ENCODE measurements around the gene ATXN2L. TPM values are rescaled to one million over a fixed set of nuclear protein-coding genes. Genes with fewer than 3 reads are reported as not detected.
A peak's percentile ranks its signal among the peaks of the same experiment; 100 is the strongest.

ATXN2L gene
- total and polyA plus RNA-seq, 9 donors = 27.1 to 107 (median 85.5) TPM

GRCh38 chr16:28883221-28883996 lies 60.6 kb downstream of the ATXN2L start:
- 56% methylated on average over 16 of the region's 25 CpGs for WGBS (ENCODE audit: insufficient coverage)

GRCh38 chr16:28884045-28884444 lies 61.2 kb downstream of the ATXN2L start:
- H3K27ac ChIP-seq (ENCODE audit: low read length) = peak overlapping the region; percentile 90
- 88% methylated on average over 6 of the region's 6 CpGs for whole genome bisulfite sequencing (ENCODE audit: insufficient coverage)
- H3K4me3 ChIP-seq (ENCODE audit: low read length) = no peak overlapping the region

More at GRCh38 chr16:28883221-28883996, 60.6 kb downstream of the ATXN2L start:
- Histone ChIP-seq H3K4me3 (ENCODE audit: low read length) (peak overlapping the region; percentile 21), H3K36me3 (ENCODE audit: control insufficient read depth, insufficient read depth, low read length) (peaks cover 47% of the 10 kb centered on the region), H3K27ac (ENCODE audit: low read length) (peak overlapping the region; percentile 90), H3K4me1 (ENCODE audit: control insufficient read depth, insufficient read depth, low read length) (peaks cover 38% of the 10 kb centered on the region), H3K27me3 (ENCODE audit: control insufficient read depth, insufficient read depth, low read length) (peaks cover 10% of the 10 kb centered on the region), H3K9me3 (replicated peaks; ENCODE audit: control insufficient read depth, low read depth, low read length) (no peaks in the 10 kb centered on the region)
- no peak for DNase-seq

More at GRCh38 chr16:28884045-28884444, 61.2 kb downstream of the ATXN2L start:
- no peak for DNase-seq
- peaks cover 53% of the 10 kb centered on the region for H3K36me3 ChIP-seq (ENCODE audit: control insufficient read depth, insufficient read depth, low read length)
- peaks cover 10% of the 10 kb centered on the region for H3K27me3 ChIP-seq (ENCODE audit: control insufficient read depth, insufficient read depth, low read length)
- no peaks in the 10 kb centered on the region for H3K9me3 ChIP-seq (replicated peaks; ENCODE audit: control insufficient read depth, low read depth, low read length)
- peaks cover 37% of the 10 kb centered on the region for H3K4me1 ChIP-seq (ENCODE audit: control insufficient read depth, insufficient read depth, low read length)

Other genes with a start within 250 kb of the ATXN2L start
- 0.58 TPM for gene SULT1A2, start 225.9 kb upstream of the ATXN2L start, total RNA-seq
- 1 to 10 TPM in 2 of 8 donors, under 1 TPM in 6; 0.43 to 1.1 (median 0.92) TPM for gene SULT1A2, start 225.9 kb upstream of the ATXN2L start, polyA plus RNA-seq (ENCODE audit: insufficient read depth in 1 of 8, insufficient read length in 8 of 8, low replicate concordance in 1 of 8)
- gene SULT1A1, start 213.0 kb upstream of the ATXN2L start, total RNA-seq = 32.3 TPM
- gene SULT1A1, start 213.0 kb upstream of the ATXN2L start, polyA plus RNA-seq (ENCODE audit: insufficient read depth in 1 of 8, insufficient read length in 8 of 8, low replicate concordance in 1 of 8) = 10 to 100 TPM in 6 of 8 donors, 1 to 10 TPM in 2; 5.9 to 27.4 (median 13.1) TPM
- gene NPIPB8, start 184.9 kb upstream of the ATXN2L start, total RNA-seq = 0.71 TPM
- 1 to 10 TPM in 1 of 8 donors, under 1 TPM in 6, not detected in 1; 0.06 to 1.4 (median 0.55) TPM for gene NPIPB8, start 184.9 kb upstream of the ATXN2L start, polyA plus RNA-seq (ENCODE audit: insufficient read depth in 1 of 8, insufficient read length in 8 of 8, low replicate concordance in 1 of 8)
- 364 TPM for gene EIF3C, start 111.5 kb upstream of the ATXN2L start, total RNA-seq
- 100 to 1,000 TPM; 242 to 462 (median 336) TPM for gene EIF3C, start 111.5 kb upstream of the ATXN2L start, polyA plus RNA-seq (ENCODE audit: insufficient read depth in 1 of 8, insufficient read length in 8 of 8, low replicate concordance in 1 of 8)
- gene NPIPB9, start 71.2 kb upstream of the ATXN2L start, total RNA-seq = 1.2 TPM
- 1 to 10 TPM in 3 of 8 donors, under 1 TPM in 5; 0.49 to 2.8 (median 0.85) TPM for gene NPIPB9, start 71.2 kb upstream of the ATXN2L start, polyA plus RNA-seq (ENCODE audit: insufficient read depth in 1 of 8, insufficient read length in 8 of 8, low replicate concordance in 1 of 8)
- 87.9 TPM for gene TUFM, start 23.3 kb downstream of the ATXN2L start, total RNA-seq
- 100 to 1,000 TPM; 151 to 193 (median 163) TPM for gene TUFM, start 23.3 kb downstream of the ATXN2L start, polyA plus RNA-seq (ENCODE audit: insufficient read depth in 1 of 8, insufficient read length in 8 of 8, low replicate concordance in 1 of 8)
- 22.3 TPM for gene SH2B1, start 40.8 kb downstream of the ATXN2L start, total RNA-seq
- 10 to 100 TPM; 33.6 to 55.8 (median 47.6) TPM for gene SH2B1, start 40.8 kb downstream of the ATXN2L start, polyA plus RNA-seq (ENCODE audit: insufficient read depth in 1 of 8, insufficient read length in 8 of 8, low replicate concordance in 1 of 8)
- gene ATP2A1, start 55.5 kb downstream of the ATXN2L start, total RNA-seq = 280 TPM
- gene ATP2A1, start 55.5 kb downstream of the ATXN2L start, polyA plus RNA-seq (ENCODE audit: insufficient read depth in 1 of 8, insufficient read length in 8 of 8, low replicate concordance in 1 of 8) = 100 to 1,000 TPM; 168 to 587 (median 468) TPM
- gene RABEP2, start 102.2 kb downstream of the ATXN2L start, total RNA-seq = 11.6 TPM
- 10 to 100 TPM; 13.1 to 19.3 (median 15.5) TPM for gene RABEP2, start 102.2 kb downstream of the ATXN2L start, polyA plus RNA-seq (ENCODE audit: insufficient read depth in 1 of 8, insufficient read length in 8 of 8, low replicate concordance in 1 of 8)
- 0.13 TPM for gene CD19, start 109.0 kb downstream of the ATXN2L start, total RNA-seq
- gene CD19, start 109.0 kb downstream of the ATXN2L start, polyA plus RNA-seq (ENCODE audit: insufficient read depth in 1 of 8, insufficient read length in 8 of 8, low replicate concordance in 1 of 8) = under 1 TPM; 0.12 to 0.85 (median 0.31) TPM
- gene NFATC2IP, start 127.9 kb downstream of the ATXN2L start, total RNA-seq = 14.2 TPM
- 10 to 100 TPM; 12.7 to 35.8 (median 20.0) TPM for gene NFATC2IP, start 127.9 kb downstream of the ATXN2L start, polyA plus RNA-seq (ENCODE audit: insufficient read depth in 1 of 8, insufficient read length in 8 of 8, low replicate concordance in 1 of 8)
- gene SPNS1, start 151.8 kb downstream of the ATXN2L start, total RNA-seq = 12.0 TPM
- gene SPNS1, start 151.8 kb downstream of the ATXN2L start, polyA plus RNA-seq (ENCODE audit: insufficient read depth in 1 of 8, insufficient read length in 8 of 8, low replicate concordance in 1 of 8) = 10 to 100 TPM; 24.9 to 33.6 (median 29.4) TPM
- 1.4 TPM for gene LAT, start 162.1 kb downstream of the ATXN2L start, total RNA-seq
- 1 to 10 TPM; 1.8 to 3.9 (median 3.3) TPM for gene LAT, start 162.1 kb downstream of the ATXN2L start, polyA plus RNA-seq (ENCODE audit: insufficient read depth in 1 of 8, insufficient read length in 8 of 8, low replicate concordance in 1 of 8)